ENCODE data around the gene RBMX2. TPM values are rescaled to one million over a fixed set of nuclear protein-coding genes. Genes with fewer than 3 reads are reported as not detected.

Gene RBMX2
- polyA plus RNA-seq, 3 donors = 11.9 to 15.0 (median 13.1) TPM

DNA sequence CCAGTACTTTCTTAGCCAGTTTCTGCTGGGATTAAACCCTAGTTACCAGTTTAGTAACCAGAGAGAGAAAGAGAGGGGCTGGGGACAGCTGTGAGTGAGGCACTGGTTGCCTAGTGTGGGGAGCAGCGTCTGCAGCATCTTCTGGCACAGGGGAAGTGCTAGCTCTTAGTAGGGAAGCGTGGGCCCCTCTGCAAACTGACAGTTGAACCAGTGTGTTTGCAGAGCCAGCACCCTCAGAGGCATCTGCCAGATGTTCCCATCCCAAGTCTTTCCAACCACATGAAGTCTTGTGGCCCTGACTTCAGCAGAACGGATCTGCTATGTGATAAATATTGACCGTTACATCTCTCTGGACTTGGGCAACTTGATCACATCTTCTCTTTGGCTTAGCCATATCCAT lies 15.0 kb downstream of the RBMX2 start:
- WGBS (ENCODE audit: insufficient coverage) = no CpG with 5 or more reads among the region's 4 CpGs
- H3K4me1 ChIP-seq (ENCODE audit: control insufficient read depth in 1 of 2, insufficient read depth in 2 of 2, low read length in 2 of 2) = peaks cover 5 to 6% of the 10 kb centered on the region in 2 donors
- H3K9ac ChIP-seq (ENCODE audit: insufficient read depth, low read length, poor library complexity, severe bottlenecking) = no peak overlapping the region
- no peaks in the 10 kb centered on the region for H3K79me2 ChIP-seq (ENCODE audit: insufficient read depth, low read length)
- H3K9me3 ChIP-seq (replicated peaks in 1 of 2; ENCODE audit: control insufficient read depth in 1 of 2, insufficient read depth in 1 of 2, low read length in 2 of 2) = no peaks in the 10 kb centered on the region
- no peak overlapping the region for H2AFZ ChIP-seq (ENCODE audit: insufficient read depth, low read depth, low read length, poor library complexity, severe bottlenecking)
- TF ChIP-seq, protein P1, sequence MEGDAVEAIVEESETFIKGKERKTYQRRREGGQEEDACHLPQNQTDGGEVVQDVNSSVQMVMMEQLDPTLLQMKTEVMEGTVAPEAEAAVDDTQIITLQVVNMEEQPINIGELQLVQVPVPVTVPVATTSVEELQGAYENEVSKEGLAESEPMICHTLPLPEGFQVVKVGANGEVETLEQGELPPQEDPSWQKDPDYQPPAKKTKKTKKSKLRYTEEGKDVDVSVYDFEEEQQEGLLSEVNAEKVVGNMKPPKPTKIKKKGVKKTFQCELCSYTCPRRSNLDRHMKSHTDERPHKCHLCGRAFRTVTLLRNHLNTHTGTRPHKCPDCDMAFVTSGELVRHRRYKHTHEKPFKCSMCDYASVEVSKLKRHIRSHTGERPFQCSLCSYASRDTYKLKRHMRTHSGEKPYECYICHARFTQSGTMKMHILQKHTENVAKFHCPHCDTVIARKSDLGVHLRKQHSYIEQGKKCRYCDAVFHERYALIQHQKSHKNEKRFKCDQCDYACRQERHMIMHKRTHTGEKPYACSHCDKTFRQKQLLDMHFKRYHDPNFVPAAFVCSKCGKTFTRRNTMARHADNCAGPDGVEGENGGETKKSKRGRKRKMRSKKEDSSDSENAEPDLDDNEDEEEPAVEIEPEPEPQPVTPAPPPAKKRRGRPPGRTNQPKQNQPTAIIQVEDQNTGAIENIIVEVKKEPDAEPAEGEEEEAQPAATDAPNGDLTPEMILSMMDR (IDR thresholded peaks at IDR 0.05) = no peak
- H3K4me2 ChIP-seq (replicated peaks; ENCODE audit: extremely low read depth, low read length, poor library complexity, severe bottlenecking) = no peak overlapping the region
- Mint-ChIP-seq H3K9me3 (no peaks in the 10 kb centered on the region), H3K27ac (no peak overlapping the region), H3K36me3 (peaks cover 9 to 17% of the 10 kb centered on the region in 2 donors), H3K4me3 (no peak overlapping the region), H3K4me1 (peaks cover 4% of the 10 kb centered on the region), H3K27me3 (ENCODE audit: low read depth in 3 of 3) (peaks cover 0 to 2% (median 0%) of the 10 kb centered on the region in 3 donors)
- H3K27me3 ChIP-seq (ENCODE audit: control insufficient read depth in 2 of 2, insufficient read depth in 2 of 2, low read length in 2 of 2) = no peaks in the 10 kb centered on the region
- no peak for DNase-seq
- H3K4me3 ChIP-seq (replicated peaks in 1 of 3; ENCODE audit: low read depth in 2 of 3, low read length in 3 of 3) = no peak overlapping the region
- H4K20me1 ChIP-seq (ENCODE audit: insufficient read depth, low read length) = no peaks in the 10 kb centered on the region
- intact Hi-C loops (cut with micrococcal nuclease) = no loop called here
- H3K27ac ChIP-seq (ENCODE audit: low read depth in 1 of 2, low read length in 2 of 2) = no peak overlapping the region
- H3K36me3 ChIP-seq (replicated peaks in 1 of 2; ENCODE audit: control insufficient read depth in 1 of 2, insufficient read depth in 2 of 2, low read length in 2 of 2) = peaks cover 7 to 14% of the 10 kb centered on the region in 2 donors

- Mint-ChIP-seq H3K4me3 (no peak overlapping the region), H3K27me3 (ENCODE audit: low read depth in 3 of 3) (peaks cover 0 to 2% (median 0%) of the 10 kb centered on the region in 3 donors), H3K4me1 (peaks cover 4% of the 10 kb centered on the region), H3K36me3 (peaks cover 5 to 8% of the 10 kb centered on the region in 2 donors), H3K27ac (no peak overlapping the region), H3K9me3 (no peaks in the 10 kb centered on the region)
- no peaks in the 10 kb centered on the region for H4K20me1 ChIP-seq (ENCODE audit: insufficient read depth, low read length)
- TF ChIP-seq, protein P1 (IDR thresholded peaks at IDR 0.05) = no peak
- H3K4me2 ChIP-seq (replicated peaks; ENCODE audit: extremely low read depth, low read length, poor library complexity, severe bottlenecking) = no peak overlapping the region
- H3K9ac ChIP-seq (ENCODE audit: insufficient read depth, low read length, poor library complexity, severe bottlenecking) = no peak overlapping the region
- no peaks in the 10 kb centered on the region for H3K79me2 ChIP-seq (ENCODE audit: insufficient read depth, low read length)
- intact Hi-C loops (cut with micrococcal nuclease) = no loop called here
- no peak overlapping the region for H2AFZ ChIP-seq (ENCODE audit: insufficient read depth, low read depth, low read length, poor library complexity, severe bottlenecking)
- no CpG with 5 or more reads among the region's 2 CpGs for WGBS (ENCODE audit: insufficient coverage)
- no peaks in the 10 kb centered on the region for H3K9me3 ChIP-seq (replicated peaks in 1 of 2; ENCODE audit: control insufficient read depth in 1 of 2, insufficient read depth in 1 of 2, low read length in 2 of 2)
- H3K36me3 ChIP-seq (replicated peaks in 1 of 2; ENCODE audit: control insufficient read depth in 1 of 2, insufficient read depth in 2 of 2, low read length in 2 of 2) = peaks cover 4 to 8% of the 10 kb centered on the region in 2 donors
- peaks cover 5 to 6% of the 10 kb centered on the region in 2 donors for H3K4me1 ChIP-seq (ENCODE audit: control insufficient read depth in 1 of 2, insufficient read depth in 2 of 2, low read length in 2 of 2)
- H3K27me3 ChIP-seq (ENCODE audit: control insufficient read depth in 2 of 2, insufficient read depth in 2 of 2, low read length in 2 of 2) = no peaks in the 10 kb centered on the region
- DNase-seq = no peak
- no peak overlapping the region for H3K27ac ChIP-seq (ENCODE audit: low read depth in 1 of 2, low read length in 2 of 2)
- no peak overlapping the region for H3K4me3 ChIP-seq (replicated peaks in 1 of 3; ENCODE audit: low read depth in 2 of 3, low read length in 3 of 3)
Observed at GRCh38 chrX:130418066-130418465, 16.3 kb downstream of the RBMX2 start.

Data from CD14-positive monocyte (primary cell).